COR-L47 (cell line): ENCODE measurements around the gene CREM.

Experiments used
- DNase-seq: peaks from one replicate; lab custom pipeline; 2025; lab: John Stamatoyannopoulos, UW

Gene CREM

GRCh38 chr10:35136263-35136815 is 9.7 kb downstream of the CREM start:
- DNase-seq: no peak

- DNase-seq: no peak
These were observed 13.5 kb downstream of the CREM start for GRCh38 chr10:35140126-35140525.

- no peak for DNase-seq
These were observed 14.1 kb downstream of the CREM start for GRCh38 chr10:35140727-35141126.

GRCh38 chr10:35150308-35150707 is 23.7 kb downstream of the CREM start:
- DNase-seq: no peak

- no peak for DNase-seq
These were observed 26.3 kb downstream of the CREM start for GRCh38 chr10:35152992-35153391.

GRCh38 chr10:35153716-35154115 is 27.1 kb downstream of the CREM start:
- no peak for DNase-seq

- no peak for DNase-seq
These were observed 34.1 kb downstream of the CREM start for GRCh38 chr10:35160743-35161142.

- no peak for DNase-seq
These were observed 35.3 kb downstream of the CREM start for GRCh38 chr10:35161906-35162305.

GRCh38 chr10:35165136-35165535 is 38.5 kb downstream of the CREM start:
- no peak for DNase-seq

- DNase-seq: no peak
These were observed 39.2 kb downstream of the CREM start for GRCh38 chr10:35165811-35166210.

- no peak for DNase-seq
These were observed 40.0 kb downstream of the CREM start for GRCh38 chr10:35166607-35167006.

GRCh38 chr10:35167342-35167741 is 40.7 kb downstream of the CREM start:
- DNase-seq: no peak

- no peak for DNase-seq
These were observed 45.5 kb downstream of the CREM start for GRCh38 chr10:35172146-35172545.

GRCh38 chr10:35172574-35172973 is 45.9 kb downstream of the CREM start:
- DNase-seq: no peak

- no peak for DNase-seq
These were observed 51.7 kb downstream of the CREM start for GRCh38 chr10:35178331-35178730.

GRCh38 chr10:35182631-35183510 is 56.2 kb downstream of the CREM start:
- DNase-seq: no peak

GRCh38 chr10:35184527-35185171 is 58.0 kb downstream of the CREM start:
- no peak for DNase-seq

- DNase-seq: no peak
These were observed 58.8 kb downstream of the CREM start for GRCh38 chr10:35185260-35186034.

- DNase-seq: no peak
These were observed 62.3 kb downstream of the CREM start for GRCh38 chr10:35188954-35189353.

GRCh38 chr10:35191523-35191922 is 64.9 kb downstream of the CREM start:
- no peak for DNase-seq

- no peak for DNase-seq
These were observed 66.1 kb downstream of the CREM start for GRCh38 chr10:35192645-35193249.

GRCh38 chr10:35194471-35194870 is 67.8 kb downstream of the CREM start:
- DNase-seq: no peak
